Activated CD4-positive, CD25-positive, alpha-beta regulatory T cell treated with anti-CD3 and anti-CD28 coated beads, Interleukin-2, amount 50 U/mL, for 16 hours (primary cell): ENCODE measurements around the gene IL36G.

ENCODE experiments used
- DNase-seq: peaks from one replicate; pipeline ENCODE4 v3.0.0-alpha.2; 2020; ENCODE audit warnings: low read depth, low spot score

Gene IL36G

GRCh38 chr2:112972423-112973086, 5.3 kb upstream of the IL36G start:
- no peak for DNase-seq

DNA sequence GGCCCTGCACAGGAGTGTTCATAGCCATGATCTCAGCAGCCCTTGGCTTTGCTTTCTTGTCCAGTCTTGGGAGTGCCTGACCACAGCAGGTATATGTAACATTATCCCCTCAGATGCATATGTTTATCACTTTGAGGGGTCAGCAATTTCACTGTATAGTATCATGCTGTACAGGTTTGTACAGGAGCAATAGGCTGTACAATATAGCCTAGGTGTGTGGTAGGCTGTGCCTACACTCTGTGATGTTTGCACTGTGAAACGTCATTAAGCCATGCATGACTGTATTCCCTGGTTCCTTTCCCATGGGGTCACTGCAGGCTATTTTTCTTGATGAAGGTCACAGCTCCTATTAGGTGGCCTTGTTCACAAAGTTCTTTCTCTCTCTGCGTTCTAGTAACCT, 4.7 kb upstream of the IL36G start:
- DNase-seq, result no peak

GRCh38 chr2:112979731-112980130, 1.9 kb downstream of the IL36G start:
- no peak for DNase-seq

DNA sequence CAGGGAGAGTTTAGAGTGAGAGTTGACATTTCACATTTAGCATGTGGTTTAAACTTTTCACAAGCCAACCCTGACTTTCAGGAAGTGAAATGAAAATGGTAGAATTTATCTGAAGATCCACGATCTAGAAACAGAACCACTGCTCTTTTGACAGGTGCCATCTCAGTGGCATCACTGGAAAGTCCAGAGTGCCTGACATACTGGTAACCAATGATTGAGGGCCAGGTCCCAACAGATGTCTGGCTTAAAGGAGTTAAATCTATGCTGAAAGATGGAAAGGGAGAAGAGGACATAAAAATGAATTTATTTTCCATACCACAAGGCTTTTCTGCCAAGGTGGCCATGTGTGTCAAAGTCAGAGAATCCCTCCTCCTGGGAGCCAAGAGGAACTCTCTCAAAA, 2.7 kb downstream of the IL36G start:
- DNase-seq, result no peak

DNA sequence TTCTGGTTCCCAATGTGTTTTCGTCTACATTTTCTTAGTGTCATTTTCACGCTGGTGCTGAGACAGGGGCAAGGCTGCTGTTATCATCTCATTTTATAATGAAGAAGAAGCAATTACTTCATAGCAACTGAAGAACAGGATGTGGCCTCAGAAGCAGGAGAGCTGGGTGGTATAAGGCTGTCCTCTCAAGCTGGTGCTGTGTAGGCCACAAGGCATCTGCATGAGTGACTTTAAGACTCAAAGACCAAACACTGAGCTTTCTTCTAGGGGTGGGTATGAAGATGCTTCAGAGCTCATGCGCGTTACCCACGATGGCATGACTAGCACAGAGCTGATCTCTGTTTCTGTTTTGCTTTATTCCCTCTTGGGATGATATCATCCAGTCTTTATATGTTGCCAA, 7.3 kb downstream of the IL36G start:
- no peak for DNase-seq

GRCh38 chr2:112989611-112990010, 11.8 kb downstream of the IL36G start:
- no peak for DNase-seq

- DNase-seq, result no peak
These were observed 16.0 kb downstream of the IL36G start for GRCh38 chr2:112993831-112994230.

- DNase-seq, result no peak
These were observed 16.8 kb downstream of the IL36G start for GRCh38 chr2:112994648-112995047.

- DNase-seq, result no peak
These were observed 17.6 kb downstream of the IL36G start for GRCh38 chr2:112995346-112995920.

DNA sequence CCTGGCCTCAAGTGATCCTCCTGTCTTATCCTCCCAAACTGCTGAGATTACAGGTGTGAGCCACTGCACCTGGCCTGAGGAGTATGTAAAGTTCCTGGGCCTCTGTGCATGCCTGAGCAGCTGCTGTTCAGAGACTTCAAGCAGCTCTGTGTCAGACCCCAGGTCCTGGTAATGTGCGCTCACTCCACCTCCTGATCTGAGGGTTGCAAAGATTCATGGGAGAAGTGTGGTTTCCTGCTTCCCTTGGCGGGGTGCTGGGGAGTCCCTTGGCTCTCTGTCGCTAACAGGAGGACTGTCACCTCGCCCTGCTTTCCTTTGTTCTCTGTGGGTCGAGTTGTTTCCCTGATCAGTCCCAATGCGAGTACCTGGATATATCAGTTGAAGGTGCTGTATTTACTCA, 18.8 kb downstream of the IL36G start:
- DNase-seq, result peak; percentile 45

GRCh38 chr2:112997151-112997550, 19.3 kb downstream of the IL36G start:
- DNase-seq, result no peak

GRCh38 chr2:113000436-113000835, 22.6 kb downstream of the IL36G start:
- DNase-seq, result no peak

DNA sequence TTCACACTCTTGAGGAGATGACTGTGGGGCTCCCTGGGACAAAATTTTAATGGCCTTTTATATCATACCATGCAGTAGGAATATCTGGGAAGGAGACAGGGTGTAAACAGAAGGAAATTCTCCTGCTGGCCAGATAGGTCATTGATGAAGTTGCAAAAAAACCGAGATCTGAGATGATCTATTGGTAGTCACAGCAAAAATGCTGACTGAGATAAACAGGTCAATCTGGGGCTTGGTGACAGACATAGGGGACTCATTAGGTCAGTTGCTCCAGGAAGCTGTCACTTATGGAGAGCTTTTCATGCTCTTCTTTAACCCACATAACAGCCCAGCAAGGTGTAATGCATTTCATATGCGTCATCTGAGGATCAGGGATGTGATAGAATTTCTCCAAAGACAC, 24.9 kb downstream of the IL36G start:
- no peak for DNase-seq

DNA sequence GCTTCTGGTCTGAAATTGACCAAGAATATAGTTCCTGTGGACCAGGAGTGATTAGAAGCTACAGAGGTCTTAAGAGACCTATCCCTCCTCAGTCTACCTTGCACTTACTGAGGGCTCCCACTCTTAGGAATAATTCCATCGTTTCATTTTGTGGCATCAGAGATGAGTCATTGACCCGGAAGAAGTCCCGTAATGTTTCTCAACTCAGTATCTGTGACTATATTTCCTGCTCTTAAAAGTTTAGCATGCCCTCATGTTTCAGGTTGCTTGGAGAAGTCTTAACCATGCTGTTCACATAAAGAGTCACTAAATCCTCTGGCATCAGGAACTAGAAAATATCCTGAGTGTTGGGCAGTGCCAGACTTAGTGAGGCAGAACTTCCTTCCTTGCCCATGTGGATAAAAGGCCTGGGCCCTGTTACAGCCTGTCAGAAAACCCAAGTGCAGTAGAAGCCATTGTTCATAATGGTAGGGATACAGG, 27.3 kb downstream of the IL36G start, which contains the start of gene IL36A:
Gene IL36A, plus strand, starts transcription at position 430 of the 480 bp plus-strand sequence. CDS start 413 bp downstream, outside the sequence.
- DNase-seq, result no peak

GRCh38 chr2:113007250-113007649, 29.4 kb downstream of the IL36G start:
- DNase-seq, result no peak

DNA sequence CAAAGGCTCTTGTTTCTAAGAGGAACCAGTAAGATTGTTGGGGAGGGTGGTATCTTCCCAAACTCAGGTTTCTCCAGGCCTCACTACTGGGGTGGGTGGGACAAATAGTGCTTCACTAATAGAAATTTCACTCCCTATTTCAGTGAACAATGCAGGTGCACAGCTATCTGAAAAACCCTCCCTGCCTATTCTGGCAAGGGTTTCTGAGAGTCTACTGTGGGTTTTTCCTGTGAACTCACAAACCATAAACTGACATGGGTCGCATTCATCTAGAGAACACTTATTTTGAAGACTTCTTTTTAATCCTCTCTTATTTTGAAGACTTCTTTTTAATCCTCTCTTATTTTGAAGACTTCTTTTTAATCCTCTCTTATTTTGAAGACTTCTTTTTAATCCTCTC, 31.8 kb downstream of the IL36G start:
- no peak for DNase-seq

DNA sequence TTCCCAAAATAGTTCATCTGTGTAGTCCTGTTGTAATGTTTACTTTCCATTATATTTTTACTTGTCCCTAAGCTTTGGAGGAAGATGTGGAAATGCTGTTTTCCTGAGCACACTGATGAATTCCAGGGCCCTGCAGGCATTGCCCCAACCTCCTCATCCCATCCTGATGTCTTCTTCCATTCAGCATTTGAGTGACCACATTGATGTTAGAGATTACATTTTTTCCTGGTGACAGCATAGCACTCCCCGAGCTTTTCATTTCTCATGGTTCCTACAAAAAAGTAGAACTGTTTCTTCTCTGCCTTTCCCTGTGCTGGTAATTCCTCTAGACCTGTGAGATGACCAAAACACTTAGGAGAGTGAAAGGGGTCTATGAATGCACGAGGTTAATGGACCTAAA, 32.3 kb downstream of the IL36G start:
- no peak for DNase-seq

- no peak for DNase-seq
These were observed 33.3 kb downstream of the IL36G start for GRCh38 chr2:113011108-113011507.

- no peak for DNase-seq
These were observed 34.9 kb downstream of the IL36G start for GRCh38 chr2:113012436-113013335.

DNA sequence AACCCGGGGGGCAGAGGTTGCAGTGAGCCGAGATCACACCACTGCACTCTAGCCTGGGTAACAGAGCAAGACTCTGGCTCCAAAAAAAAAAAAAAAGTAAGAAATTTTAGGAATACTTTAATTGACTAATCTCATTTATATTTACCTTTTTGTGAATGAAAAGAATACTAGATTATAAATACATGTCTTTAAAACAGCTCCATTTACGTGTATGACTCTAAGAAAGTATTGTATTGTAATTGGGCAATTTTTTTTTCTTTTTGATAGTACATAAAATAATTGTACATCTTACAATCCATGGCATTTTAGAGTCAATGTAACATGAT, 35.5 kb downstream of the IL36G start:
- no peak for DNase-seq

GRCh38 chr2:113014067-113014466, 36.3 kb downstream of the IL36G start:
- DNase-seq, result no peak

GRCh38 chr2:113015042-113015441, 37.2 kb downstream of the IL36G start:
- DNase-seq, result no peak

DNA sequence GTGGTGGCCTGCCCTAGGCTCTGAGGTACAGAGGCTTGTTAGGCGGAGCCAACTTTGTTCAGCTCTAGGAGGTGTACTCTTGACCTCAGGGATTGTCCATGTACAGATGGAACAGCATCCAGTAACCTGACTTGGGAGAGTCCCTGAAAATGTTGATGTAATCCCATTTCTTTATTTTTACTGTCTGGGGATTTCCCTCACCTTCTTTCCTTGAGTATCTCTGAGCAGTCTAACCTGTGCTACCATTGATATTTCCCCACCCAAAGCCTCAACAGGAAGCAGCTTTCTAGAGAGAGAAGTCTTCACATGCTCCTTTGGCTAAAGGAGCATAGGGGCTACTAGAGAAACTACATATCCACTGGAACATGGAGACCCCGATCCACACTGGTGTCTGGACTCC, 37.8 kb downstream of the IL36G start:
- DNase-seq, result no peak
